ENCODE results near the gene IRAG1. TPM values are rescaled to one million over a fixed set of nuclear protein-coding genes. Genes with fewer than 3 reads are reported as not detected.

Gene IRAG1
- total RNA-seq, 1 experiment from 2014 or later: 0.64 TPM

GRCh38 chr11:10666556-10667520, 26.7 kb downstream of the IRAG1 start:
- TF ChIP-seq CTCF (IDR thresholded peaks at IDR 0.05; ENCODE audit: insufficient read depth in 1 of 2, low read depth in 1 of 2, low read length in 1 of 2, severe bottlenecking in 1 of 2, unreplicated experiment in 1 of 2): no peak
- H3K36me3 ChIP-seq (ENCODE audit: control insufficient read depth, insufficient read depth, low read length): no peaks in the 10 kb centered on the region
- H3K36me3 Mint-ChIP-seq (ENCODE audit: insufficient read depth, unreplicated experiment): no peaks in the 10 kb centered on the region
- no peak overlapping the region for H3K4me3 ChIP-seq (ENCODE audit: low read depth, low read length)
- H3K27ac Mint-ChIP-seq (ENCODE audit: unreplicated experiment): peak overlapping the region; percentile 77
- no TSS peak for BruUV-seq (replicated peaks)
- peaks cover 2% of the 10 kb centered on the region for H3K9me3 Mint-ChIP-seq (ENCODE audit: unreplicated experiment)
- no peak overlapping the region for H3K4me3 Mint-ChIP-seq (ENCODE audit: unreplicated experiment)
- intact Hi-C loops (cut with micrococcal nuclease; ENCODE audit: unreplicated experiment): no loop called here
- no peak for DNase-seq
- peaks cover 55% of the 10 kb centered on the region for H3K4me1 ChIP-seq
- POLR2A ChIA-PET: no interaction called here
- peaks cover 47% of the 10 kb centered on the region for H3K4me1 Mint-ChIP-seq (ENCODE audit: low read depth, unreplicated experiment)
- no peaks in the 10 kb centered on the region for H3K27me3 ChIP-seq (replicated peaks; ENCODE audit: control insufficient read depth, insufficient read depth, low read length)
- no peaks in the 10 kb centered on the region for H3K9me3 ChIP-seq
- H3K27me3 Mint-ChIP-seq (ENCODE audit: insufficient read depth, unreplicated experiment): no peaks in the 10 kb centered on the region
- CTCF ChIA-PET: no interaction called here

- TF ChIP-seq CTCF (IDR thresholded peaks at IDR 0.05; ENCODE audit: insufficient read depth in 1 of 2, low read depth in 1 of 2, low read length in 1 of 2, severe bottlenecking in 1 of 2, unreplicated experiment in 1 of 2): no peak
- CTCF ChIA-PET: no interaction called here
Measured at GRCh38 chr11:10664496-10664895, 29.1 kb downstream of the IRAG1 start.

GRCh38 chr11:10663990-10664389, 29.6 kb downstream of the IRAG1 start:
- Mint-ChIP-seq H3K9me3 (ENCODE audit: unreplicated experiment) (peaks cover 11% of the 10 kb centered on the region), H3K27me3 (ENCODE audit: insufficient read depth, unreplicated experiment) (no peaks in the 10 kb centered on the region), H3K27ac (ENCODE audit: unreplicated experiment) (peak overlapping the region; percentile 25), H3K4me1 (ENCODE audit: low read depth, unreplicated experiment) (peaks cover 65% of the 10 kb centered on the region), H3K4me3 (ENCODE audit: unreplicated experiment) (no peak overlapping the region), H3K36me3 (ENCODE audit: insufficient read depth, unreplicated experiment) (peaks cover 10% of the 10 kb centered on the region)
- TF ChIP-seq CTCF (IDR thresholded peaks at IDR 0.05; ENCODE audit: insufficient read depth in 1 of 2, low read depth in 1 of 2, low read length in 1 of 2, severe bottlenecking in 1 of 2, unreplicated experiment in 1 of 2): no peak
- H3K36me3 ChIP-seq (ENCODE audit: control insufficient read depth, insufficient read depth, low read length): no peaks in the 10 kb centered on the region
- ChIA-PET POLR2A (no interaction called here), CTCF (no interaction called here)
- BruUV-seq (replicated peaks): no TSS peak
- H3K27me3 ChIP-seq (replicated peaks; ENCODE audit: control insufficient read depth, insufficient read depth, low read length): no peaks in the 10 kb centered on the region
- no peaks in the 10 kb centered on the region; the same call in 1 of the 2 replicates for H3K9me3 ChIP-seq
- no peak overlapping the region for H3K4me3 ChIP-seq (ENCODE audit: low read depth, low read length)
- intact Hi-C loops (cut with micrococcal nuclease; ENCODE audit: unreplicated experiment): no loop called here
- no peak for DNase-seq
- H3K4me1 ChIP-seq: peaks cover 62% of the 10 kb centered on the region

More at GRCh38 chr11:10664496-10664895, 29.1 kb downstream of the IRAG1 start:
- intact Hi-C loops (cut with micrococcal nuclease; ENCODE audit: unreplicated experiment): no loop called here
- no peaks in the 10 kb centered on the region for H3K27me3 ChIP-seq (replicated peaks; ENCODE audit: control insufficient read depth, insufficient read depth, low read length)
- no TSS peak for BruUV-seq (replicated peaks)
- Mint-ChIP-seq H3K4me1 (ENCODE audit: low read depth, unreplicated experiment) (peaks cover 65% of the 10 kb centered on the region), H3K9me3 (ENCODE audit: unreplicated experiment) (peaks cover 11% of the 10 kb centered on the region), H3K36me3 (ENCODE audit: insufficient read depth, unreplicated experiment) (peaks cover 9% of the 10 kb centered on the region), H3K27me3 (ENCODE audit: insufficient read depth, unreplicated experiment) (no peaks in the 10 kb centered on the region), H3K27ac (ENCODE audit: unreplicated experiment) (peak overlapping the region; percentile 24), H3K4me3 (ENCODE audit: unreplicated experiment) (no peak overlapping the region)
- POLR2A ChIA-PET: no interaction called here
- no peak overlapping the region for H3K4me3 ChIP-seq (ENCODE audit: low read depth, low read length)
- DNase-seq: no peak
- H3K36me3 ChIP-seq (ENCODE audit: control insufficient read depth, insufficient read depth, low read length): no peaks in the 10 kb centered on the region
- H3K9me3 ChIP-seq: no peaks in the 10 kb centered on the region; the same call in 1 of the 2 replicates
- H3K4me1 ChIP-seq: peaks cover 63% of the 10 kb centered on the region
